ENCODE measurements around the gene ZNF132. TPM values are rescaled to one million over a fixed set of nuclear protein-coding genes. Genes with fewer than 3 reads are reported as not detected.

Gene ZNF132
- total RNA-seq, 4 donors from 2014 or later: 3.7 to 6.7 (median 4.5) TPM

DNA sequence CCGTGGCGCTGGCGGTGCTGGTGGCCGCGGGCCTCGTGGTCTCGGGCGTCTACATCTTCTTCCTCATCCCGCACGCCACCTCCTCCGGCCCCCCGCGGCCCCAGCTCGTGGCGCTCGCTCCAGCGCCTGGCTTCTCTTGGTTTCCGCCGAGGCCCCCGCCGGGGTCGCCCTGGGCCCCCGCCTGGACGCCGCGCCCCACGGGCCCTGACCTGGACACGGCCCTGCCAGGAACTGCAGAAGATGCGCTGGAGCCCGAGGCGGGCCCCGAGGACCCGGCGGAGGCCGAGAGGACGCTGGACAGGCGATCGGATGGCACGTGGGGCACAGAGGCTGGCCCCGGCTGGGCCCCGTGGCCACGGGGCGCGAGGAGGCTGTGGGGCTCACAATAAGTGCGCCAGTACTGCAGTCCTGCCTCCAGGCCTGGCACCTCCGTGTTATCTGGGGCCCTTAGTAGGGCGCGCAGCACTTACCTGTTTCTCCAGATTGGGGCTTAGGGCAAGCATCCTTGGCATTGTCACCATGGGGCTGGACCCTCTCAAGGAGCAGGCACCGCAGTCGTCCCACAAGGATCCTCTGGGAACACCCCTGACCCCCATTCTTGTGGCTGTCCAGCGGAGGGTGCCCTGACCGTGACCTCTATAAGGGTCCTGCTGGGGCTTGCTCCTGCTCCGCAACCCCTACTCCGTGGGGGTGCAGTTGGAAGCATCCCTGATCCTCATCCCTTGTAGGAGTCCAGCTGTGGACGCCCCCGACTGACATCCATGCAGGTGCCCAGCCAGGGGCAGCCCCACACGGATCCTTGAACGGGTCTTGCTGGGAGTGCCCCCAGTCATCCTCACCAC is 43.0 kb downstream of the ZNF132 start:
- Histone ChIP-seq H3K27me3 (peaks cover 0 to 29% (median 15%) of the 10 kb centered on the region in 4 donors), H3K4me3 (peak overlapping the region in 2 of 4 donors; percentile 22 to 36), H3K9me3 (no peaks in the 10 kb centered on the region), H3K27ac (replicated peaks in 1 of 4) (no peak overlapping the region), H3K4me1 (peaks cover 15 to 33% (median 30%) of the 10 kb centered on the region in 4 donors), H3K36me3 (peaks cover 26 to 36% (median 32%) of the 10 kb centered on the region in 4 donors)
- no peak for DNase-seq (ENCODE audit: extremely low spot score)
- TF ChIP-seq, protein P1, sequence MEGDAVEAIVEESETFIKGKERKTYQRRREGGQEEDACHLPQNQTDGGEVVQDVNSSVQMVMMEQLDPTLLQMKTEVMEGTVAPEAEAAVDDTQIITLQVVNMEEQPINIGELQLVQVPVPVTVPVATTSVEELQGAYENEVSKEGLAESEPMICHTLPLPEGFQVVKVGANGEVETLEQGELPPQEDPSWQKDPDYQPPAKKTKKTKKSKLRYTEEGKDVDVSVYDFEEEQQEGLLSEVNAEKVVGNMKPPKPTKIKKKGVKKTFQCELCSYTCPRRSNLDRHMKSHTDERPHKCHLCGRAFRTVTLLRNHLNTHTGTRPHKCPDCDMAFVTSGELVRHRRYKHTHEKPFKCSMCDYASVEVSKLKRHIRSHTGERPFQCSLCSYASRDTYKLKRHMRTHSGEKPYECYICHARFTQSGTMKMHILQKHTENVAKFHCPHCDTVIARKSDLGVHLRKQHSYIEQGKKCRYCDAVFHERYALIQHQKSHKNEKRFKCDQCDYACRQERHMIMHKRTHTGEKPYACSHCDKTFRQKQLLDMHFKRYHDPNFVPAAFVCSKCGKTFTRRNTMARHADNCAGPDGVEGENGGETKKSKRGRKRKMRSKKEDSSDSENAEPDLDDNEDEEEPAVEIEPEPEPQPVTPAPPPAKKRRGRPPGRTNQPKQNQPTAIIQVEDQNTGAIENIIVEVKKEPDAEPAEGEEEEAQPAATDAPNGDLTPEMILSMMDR (IDR thresholded peaks at IDR 0.05): no peak
- 27% methylated on average over 31 of the region's 58 CpGs for WGBS
- intact Hi-C loops (cut with DNase I): no loop called here

DNA sequence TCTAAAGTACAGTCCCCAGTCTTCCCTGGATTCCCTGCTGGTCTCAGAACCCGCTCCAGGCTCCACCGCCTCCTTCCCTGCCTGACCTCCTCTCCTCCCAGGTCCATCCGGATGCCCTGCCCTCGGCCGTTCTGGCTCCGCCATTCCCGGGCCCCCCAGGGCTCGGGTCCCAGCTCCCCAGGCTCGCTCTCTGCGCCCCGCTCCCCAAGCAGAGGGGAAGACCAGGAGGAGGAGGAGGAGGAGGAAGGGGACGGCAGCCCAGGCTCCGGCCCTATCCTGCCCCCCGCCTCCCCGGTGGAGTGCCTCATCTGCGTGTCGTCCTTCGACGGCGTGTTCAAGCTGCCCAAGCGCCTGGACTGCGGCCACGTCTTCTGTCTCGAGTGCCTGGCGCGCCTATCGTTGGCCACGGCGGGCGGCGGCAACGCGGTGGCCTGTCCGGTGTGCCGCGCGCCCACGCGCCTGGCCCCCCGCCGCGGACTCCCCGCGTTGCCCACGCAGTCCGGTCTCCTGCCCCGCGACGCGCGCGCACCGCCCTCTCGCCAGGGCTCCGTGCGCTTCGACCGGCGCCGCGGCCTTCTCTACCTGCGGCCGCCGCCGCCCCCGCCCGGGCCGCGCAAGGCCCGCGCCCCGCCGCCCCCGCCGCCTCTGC is 43.9 kb downstream of the ZNF132 start:
- TF ChIP-seq POLR2A (IDR thresholded peaks at IDR 0.05; ENCODE audit: low read depth) (no peak), POLR2AphosphoS5 (IDR thresholded peaks at IDR 0.05) (no peak), EP300 (IDR thresholded peaks at IDR 0.05) (no peak)
- TF ChIP-seq, protein P1 (IDR thresholded peaks at IDR 0.05): no peak
- DNase-seq (ENCODE audit: extremely low spot score): no peak
- Histone ChIP-seq H3K9me3 (no peaks in the 10 kb centered on the region), H3K4me3 (peak overlapping the region in 2 of 4 donors; percentile 22 to 36), H3K27me3 (peaks cover 0 to 29% (median 15%) of the 10 kb centered on the region in 4 donors), H3K4me1 (peaks cover 12 to 28% (median 25%) of the 10 kb centered on the region in 4 donors), H3K27ac (replicated peaks in 1 of 4) (no peak overlapping the region), H3K36me3 (peaks cover 32 to 44% (median 39%) of the 10 kb centered on the region in 4 donors)
- intact Hi-C loops (cut with DNase I): no loop called here
- WGBS: 17% methylated on average over 42 of the region's 75 CpGs

DNA sequence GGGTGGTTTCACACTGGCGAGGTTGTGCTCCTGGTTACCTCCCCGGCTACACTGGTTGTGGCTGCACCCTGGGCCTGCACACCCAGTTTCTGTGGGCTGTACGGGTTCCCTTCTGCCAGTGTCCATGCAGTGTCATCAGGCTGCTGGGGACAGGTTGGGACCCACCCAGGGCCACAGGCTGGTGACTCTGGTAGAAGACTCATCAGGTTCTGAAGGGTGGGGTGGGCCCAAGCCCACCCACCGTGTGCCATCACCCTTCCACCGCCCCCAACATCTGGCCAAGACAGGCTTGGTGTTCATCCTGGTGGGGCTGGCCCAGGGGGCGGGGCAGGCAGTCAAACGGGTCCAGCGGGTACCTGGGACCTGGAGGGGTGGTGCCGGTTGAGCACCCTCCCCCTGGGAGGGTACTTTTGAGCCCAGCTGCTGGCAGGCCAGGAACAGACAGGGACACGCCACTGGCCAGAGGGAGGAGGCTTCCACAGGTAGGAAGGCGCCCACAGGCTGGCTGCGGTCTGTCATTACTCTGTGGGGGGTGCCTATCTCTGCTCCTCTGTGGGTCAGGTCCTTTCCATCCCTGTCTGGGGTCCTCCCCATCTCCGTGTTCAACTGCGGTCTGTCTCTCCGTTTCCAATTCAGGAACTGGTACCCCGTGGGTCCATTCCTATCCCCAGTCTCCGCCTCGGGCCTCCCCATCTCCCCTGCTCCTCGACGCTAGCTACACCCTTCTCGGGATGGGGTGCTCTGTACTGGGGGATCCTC is 44.6 kb downstream of the ZNF132 start, which contains the start of gene RNF225:
Gene RNF225, plus strand, starts transcription at position 437 of the 759 bp plus-strand sequence. CDS start 434 bp downstream, outside the sequence.
- Histone ChIP-seq H3K9me3 (no peaks in the 10 kb centered on the region), H3K4me3 (peak within 1 kb of the TSS in 2 of 4 donors; percentile 22 to 36), H3K27me3 (peaks cover 0 to 29% (median 15%) of the 10 kb centered on the region in 4 donors), H3K4me1 (peaks cover 9 to 25% (median 23%) of the 10 kb centered on the region in 4 donors), H3K27ac (replicated peaks in 1 of 4) (no peak within 1 kb of the TSS), H3K36me3 (peaks cover 39 to 51% (median 46%) of the 10 kb centered on the region in 4 donors)
- DNase-seq (ENCODE audit: extremely low spot score): no peak
- no peak for TF ChIP-seq POLR2AphosphoS5 (IDR thresholded peaks at IDR 0.05)
- TF ChIP-seq, protein P1 (IDR thresholded peaks at IDR 0.05): no peak
- no peak for TF ChIP-seq EP300 (IDR thresholded peaks at IDR 0.05)
- no peak for TF ChIP-seq POLR2A (IDR thresholded peaks at IDR 0.05; ENCODE audit: low read depth)
- intact Hi-C loops (cut with DNase I): no loop called here
- 31% methylated on average over 10 of the region's 21 CpGs for WGBS

DNA sequence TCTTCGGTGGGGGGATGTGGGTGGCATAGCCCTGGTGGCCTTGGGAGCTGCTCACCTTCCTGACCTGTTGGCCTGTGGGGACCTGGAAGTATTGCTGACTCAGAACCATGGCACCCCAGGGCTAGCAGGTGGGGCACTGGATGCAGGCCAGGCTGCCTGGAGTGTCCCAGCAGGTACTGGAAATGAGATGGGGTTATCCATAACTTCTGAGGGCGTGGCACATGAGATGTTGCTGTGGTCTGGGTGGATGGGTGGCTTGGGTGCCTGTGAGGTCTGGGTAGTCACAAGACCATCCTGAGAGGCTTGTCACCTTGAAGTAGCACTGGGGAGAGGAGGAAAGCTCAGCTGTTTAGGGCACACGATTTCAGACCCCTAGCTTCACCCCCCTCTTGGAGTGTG is 45.1 kb downstream of the ZNF132 start:
- H3K27me3 ChIP-seq: peaks cover 0 to 29% (median 15%) of the 10 kb centered on the region in 4 donors
- H3K9me3 ChIP-seq: no peaks in the 10 kb centered on the region
- no peak overlapping the region for H3K27ac ChIP-seq (replicated peaks in 1 of 4)
- TF ChIP-seq EP300 (IDR thresholded peaks at IDR 0.05) (no peak), POLR2A (IDR thresholded peaks at IDR 0.05; ENCODE audit: low read depth) (no peak), POLR2AphosphoS5 (IDR thresholded peaks at IDR 0.05) (no peak)
- TF ChIP-seq, protein P1 (IDR thresholded peaks at IDR 0.05): no peak
- H3K36me3 ChIP-seq: peaks cover 39 to 57% (median 49%) of the 10 kb centered on the region in 4 donors
- no peak overlapping the region for H3K4me3 ChIP-seq
- intact Hi-C loops (cut with DNase I): no loop called here
- peaks cover 5 to 25% (median 23%) of the 10 kb centered on the region in 4 donors for H3K4me1 ChIP-seq
- no peak for DNase-seq (ENCODE audit: extremely low spot score)
- 69% methylated on average over 3 of the region's 3 CpGs for WGBS

All from esophagus muscularis mucosa (tissue), 4 donors.